Activated CD8-positive, alpha-beta memory T cell treated with anti-CD3 and anti-CD28 coated beads, Interleukin-2, amount 50 U/mL, for 1 hour (primary cell): ENCODE measurements around the gene CXCR5.

ENCODE experiments used
- DNase-seq: peaks from one replicate; pipeline ENCODE4 v3.0.0-alpha.2; 2020; ENCODE audit errors: extremely low read depth

Gene CXCR5

GRCh38 chr11:118927554-118928100, 43.9 kb downstream of the CXCR5 start:
- no peak for DNase-seq

GRCh38 chr11:118928101-118928869, 44.6 kb downstream of the CXCR5 start:
- peak; percentile 96 for DNase-seq

DNA sequence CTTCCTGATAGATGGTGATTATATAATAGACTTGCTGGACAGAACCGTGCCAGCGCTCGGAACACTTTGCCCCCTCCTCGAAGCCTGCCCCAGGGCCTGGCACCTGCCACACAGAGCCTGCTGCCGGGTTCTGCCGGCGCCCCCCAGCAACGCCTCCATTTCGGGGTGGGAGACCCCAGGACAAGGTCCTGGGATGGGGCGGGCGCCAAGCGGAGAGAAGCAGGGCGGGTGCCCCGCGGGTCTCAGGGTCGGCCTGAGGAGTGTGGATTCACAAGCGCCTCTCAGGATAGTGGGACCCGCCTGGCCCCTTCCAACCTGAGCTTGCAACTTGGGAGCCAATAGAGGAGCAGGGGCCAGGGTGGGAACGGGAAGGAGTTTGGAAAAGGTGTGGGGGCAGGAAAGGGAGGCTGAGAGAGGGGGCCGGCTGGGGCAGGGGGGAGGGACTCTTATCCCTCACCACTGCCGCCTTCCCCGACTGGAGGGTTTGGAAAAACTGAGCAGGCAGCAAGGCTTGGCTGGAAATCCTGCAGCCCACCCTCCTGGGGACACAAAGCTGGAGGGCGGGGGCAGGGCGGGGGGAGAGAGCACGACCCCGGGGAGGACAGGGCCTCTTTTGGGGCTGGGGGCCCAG, 45.3 kb downstream of the CXCR5 start:
- DNase-seq, result no peak

DNA sequence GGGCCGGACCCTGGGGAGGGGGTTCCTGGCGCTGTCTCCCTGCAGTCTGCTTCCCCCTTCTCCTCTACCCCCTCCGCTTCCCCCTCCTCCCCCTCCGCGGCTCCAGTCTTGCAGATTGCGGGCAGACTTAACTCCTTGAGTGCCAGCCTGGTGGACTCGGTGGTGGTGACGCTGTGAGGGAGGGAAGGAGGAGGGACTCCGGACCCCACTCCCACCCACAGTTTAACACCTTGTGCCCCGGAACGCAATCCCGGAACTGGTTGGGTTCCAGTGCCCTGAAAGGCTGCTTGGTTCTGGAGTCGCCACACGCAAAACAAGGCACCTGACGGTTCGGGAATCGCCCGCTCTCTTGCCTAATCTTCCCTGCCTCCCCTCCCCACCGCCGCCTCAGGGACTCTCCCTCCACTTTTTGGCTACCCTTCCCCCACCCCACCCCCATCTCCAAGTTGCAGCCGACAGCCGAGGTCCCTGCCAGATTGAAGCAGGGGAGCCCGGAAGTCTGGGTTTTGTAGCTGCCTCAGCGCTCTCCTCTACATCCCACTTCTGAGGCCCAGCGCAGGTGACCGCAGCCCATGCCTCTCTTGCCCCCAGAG, 45.9 kb downstream of the CXCR5 start:
- DNase-seq, result no peak

GRCh38 chr11:118930094-118930712, 46.5 kb downstream of the CXCR5 start:
- no peak for DNase-seq

DNA sequence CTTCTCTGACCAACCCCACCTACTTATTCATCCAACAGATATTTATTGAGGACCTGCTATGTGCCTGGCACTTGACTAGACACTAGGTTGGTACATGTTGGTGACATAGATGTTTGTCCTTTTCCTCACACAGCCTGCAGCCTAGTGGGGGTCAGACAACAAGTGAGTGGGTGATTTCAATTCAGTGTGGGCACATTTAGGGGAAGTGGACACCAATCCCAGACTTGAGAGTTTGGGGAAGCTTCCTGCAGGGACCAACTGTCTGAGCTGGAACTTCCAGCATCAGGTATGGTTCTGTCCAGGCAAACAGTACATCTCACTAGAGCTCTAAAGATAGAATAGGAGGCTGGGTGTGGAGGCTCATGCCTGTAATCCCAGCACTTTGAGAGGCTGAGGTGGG, 47.9 kb downstream of the CXCR5 start:
- DNase-seq, result no peak

DNA sequence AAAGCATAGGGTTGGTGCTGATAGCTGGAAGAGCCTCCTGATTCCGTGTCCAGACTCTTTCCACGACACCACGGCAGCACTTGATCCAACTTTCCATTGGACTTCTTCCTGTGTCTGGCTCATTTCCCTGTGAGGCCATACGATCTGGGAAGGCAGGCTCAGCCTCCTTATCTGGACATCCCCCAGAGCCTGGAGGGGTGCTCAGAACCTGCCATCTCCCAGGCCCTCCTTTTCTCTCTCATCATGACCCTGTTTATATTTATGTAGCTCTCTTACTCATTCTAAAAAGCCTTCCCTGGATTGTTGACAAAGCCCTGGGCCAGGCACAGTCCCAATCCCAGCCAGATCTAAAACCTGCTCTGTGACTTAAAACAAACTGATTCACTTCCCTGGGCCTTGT, 49.8 kb downstream of the CXCR5 start:
- no peak for DNase-seq

DNA sequence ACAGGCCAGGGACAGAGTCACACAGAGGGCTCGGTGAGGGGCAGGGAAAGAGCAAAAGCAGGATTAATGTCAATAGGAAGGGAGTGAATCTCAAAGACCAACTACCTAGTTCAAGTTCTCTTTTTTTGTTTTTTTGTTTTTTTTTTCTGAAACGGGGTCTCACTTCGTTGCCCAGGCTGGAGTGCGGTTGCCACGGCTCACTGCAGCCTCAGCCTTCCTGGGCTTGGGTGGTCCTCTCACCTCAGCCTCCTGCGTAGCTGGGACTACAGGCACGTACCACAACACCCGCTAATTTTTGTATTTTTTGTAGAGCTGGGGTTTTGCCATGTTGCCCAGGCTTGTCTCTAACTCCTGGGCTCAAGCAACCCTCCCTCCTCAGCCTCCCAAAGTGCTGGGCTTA, 51.7 kb downstream of the CXCR5 start:
- no peak for DNase-seq

- DNase-seq, result no peak
Observed at GRCh38 chr11:118938491-118939403, 55.1 kb downstream of the CXCR5 start.

- DNase-seq, result no peak
Observed at GRCh38 chr11:118939404-118939915, 55.8 kb downstream of the CXCR5 start.

- no peak for DNase-seq
Observed at GRCh38 chr11:118939953-118940598, 56.4 kb downstream of the CXCR5 start.

GRCh38 chr11:118947091-118947490, 63.4 kb downstream of the CXCR5 start:
- DNase-seq, result no peak
